Keratinocyte (primary cell): ENCODE measurements around the gene ASTN2. TPM values are rescaled to one million over a fixed set of nuclear protein-coding genes. Genes with fewer than 3 reads are reported as not detected.

Experiments used
- DNase-seq: peaks from one replicate; pipeline ENCODE4 v3.0.0-alpha.2; 2011; ENCODE audit warnings: low read depth, missing footprints, low spot score
- FAIRE-seq: peaks from 2 replicates; lab custom pipeline; 2011; peaks lifted over from hg19 to GRCh38; lab: Jason Lieb, UNC
- H2AFZ ChIP-seq: 2 replicates; pipeline ENCODE4 v1.6.0; 2012; ENCODE audit warnings: low read length, control low read depth, inconsistent platforms; ENCODE audit not compliant: control insufficient read depth
- H3K27ac ChIP-seq: 2 replicates; pipeline ENCODE4 v1.5.1; 2011; ENCODE audit warnings: low read length; ENCODE audit not compliant: control insufficient read depth, insufficient read depth
- H3K27me3 ChIP-seq: 3 replicates; pipeline ENCODE4 v1.6.0; 2011; ENCODE audit warnings: low read length; ENCODE audit not compliant: control insufficient read depth, insufficient read depth; ENCODE audit errors: extremely low read depth
- H3K36me3 ChIP-seq, 2 experiments: 2 replicates in 1 of 2; 3 replicates in 1 of 2; pipeline ENCODE4 v1.5.1; 2011; ENCODE audit warnings: low read length in 2 of 2, mild to moderate bottlenecking in 1 of 2; ENCODE audit not compliant: control insufficient read depth in 2 of 2, insufficient read depth in 2 of 2; ENCODE audit errors: extremely low read depth in 1 of 2
- H3K4me1 ChIP-seq: 3 replicates; pipeline ENCODE4 v1.5.1; 2011; ENCODE audit warnings: low read length; ENCODE audit not compliant: control insufficient read depth, insufficient read depth; ENCODE audit errors: extremely low read depth
- H3K4me2 ChIP-seq: 3 replicates; pipeline ENCODE4 v1.6.0; 2011; ENCODE audit warnings: low read depth, low read length; ENCODE audit not compliant: control insufficient read depth, insufficient read depth; ENCODE audit errors: extremely low read depth
- H3K4me3 ChIP-seq, 3 experiments: fragments of 200-600 bp in 1 of 3; sonication (generic) in 1 of 3; 2 replicates in 2 of 3; 3 replicates in 1 of 3; pipeline ENCODE4 v1.5.1; 2011 to 2016; ENCODE audit warnings: low read length in 3 of 3, mild to moderate bottlenecking in 3 of 3, control low read depth in 2 of 3, inconsistent platforms in 1 of 3, low read depth in 1 of 3, mixed read lengths in 1 of 3, mixed run types in 1 of 3, moderate library complexity in 1 of 3; ENCODE audit not compliant: control insufficient read depth in 2 of 3, insufficient read depth in 2 of 3; ENCODE audit errors: extremely low read depth in 1 of 3
- H3K79me2 ChIP-seq: 2 replicates; pipeline ENCODE4 v1.6.0; 2012; ENCODE audit warnings: low read length; ENCODE audit not compliant: control insufficient read depth, insufficient read depth
- H3K9ac ChIP-seq: 3 replicates; pipeline ENCODE4 v1.6.0; 2011; ENCODE audit warnings: low read length; ENCODE audit not compliant: control insufficient read depth, insufficient read depth; ENCODE audit errors: extremely low read depth
- H3K9me1 ChIP-seq: 3 replicates; pipeline ENCODE4 v1.6.0; 2011; ENCODE audit warnings: low read length; ENCODE audit not compliant: control insufficient read depth, insufficient read depth; ENCODE audit errors: extremely low read depth
- H3K9me3 ChIP-seq: 2 replicates; pipeline ENCODE4 v1.5.1; 2012; ENCODE audit warnings: low read depth, low read length; ENCODE audit not compliant: control insufficient read depth
- H4K20me1 ChIP-seq: 3 replicates; pipeline ENCODE4 v1.6.0; 2011; ENCODE audit warnings: low read length; ENCODE audit not compliant: control insufficient read depth, insufficient read depth; ENCODE audit errors: extremely low read depth
- CTCF ChIP-seq, 3 experiments: IDR thresholded peaks in 1 of 3; conservative IDR thresholded peaks in 1 of 3; optimal IDR thresholded peaks in 1 of 3; 2 replicates in 2 of 3; 3 replicates in 1 of 3; pipeline versions ENCODE3 to v1.5.1; 2011; ENCODE audit warnings: low read length in 3 of 3, mild to moderate bottlenecking in 3 of 3, moderate library complexity in 2 of 3, control low read depth in 1 of 3, inconsistent platforms in 1 of 3; ENCODE audit not compliant: insufficient read depth in 2 of 3; ENCODE audit errors: extremely low read depth in 1 of 3
- EZH2 ChIP-seq: IDR thresholded peaks from one replicate; pipeline ENCODE4 v1.6.1; 2012; ENCODE audit warnings: inconsistent platforms, mild to moderate bottlenecking, low read length, moderate library complexity
- dilution Hi-C: fragments of 300-500 bp; cut with MboI; formaldehyde crosslinking; loops from one replicate; pipeline ENCODE4 v1.7.0; 2020; ENCODE audit warnings: low sequenced_read_pairs; ENCODE audit not compliant: extremely low pct_ligation_motif_present
- polyA plus RNA-seq, 5 experiments: library from polyadenylated mRNA; depleted of rRNA in 3 of 5; stranded (reverse) in 3 of 5; stranded (forward) in 1 of 5; unstranded in 1 of 5; fragments of >200 nt; gene quantifications; 1 replicate in 1 of 5; 2 replicates in 3 of 5; 3 replicates in 1 of 5; pipeline versions ENCODE4 v1.2.1 to v1.2.3, GENCODE V29; 2011 to 2012; ENCODE audit warnings: missing spikeins in 2 of 5, low read depth in 1 of 5, low replicate concordance in 1 of 5

ASTN2 gene
- polyA plus RNA-seq, 1 donor (not counting 4 experiments of a cell fraction or from before 2014, with no cell fraction given), result 0.31 TPM

GRCh38 chr9:116628716-116629115 is 786.1 kb downstream of the ASTN2 start:
- dilution Hi-C loops, result no loop called here

GRCh38 chr9:116627433-116627832 is 787.4 kb downstream of the ASTN2 start:
- Histone ChIP-seq H3K9ac (no peak overlapping the region), H3K4me2 (no peak overlapping the region), H2AFZ (no peak overlapping the region), H3K4me3 (no peak overlapping the region), H4K20me1 (no peaks in the 10 kb centered on the region), H3K9me1 (no peaks in the 10 kb centered on the region), H3K9me3 (no peaks in the 10 kb centered on the region), H3K36me3 (no peaks in the 10 kb centered on the region), H3K4me1 (no peaks in the 10 kb centered on the region), H3K79me2 (no peaks in the 10 kb centered on the region), H3K27ac (no peak overlapping the region), H3K27me3 (no peaks in the 10 kb centered on the region)
- FAIRE-seq (no peak), DNase-seq (no peak)
- dilution Hi-C loops, result no loop called here
- no peak for TF ChIP-seq CTCF (optimal IDR thresholded peaks at IDR 0.05 in 1 of 3, IDR thresholded peaks at IDR 0.05 in 1 of 3, conservative IDR thresholded peaks at IDR 0.05 in 1 of 3; ENCODE audit: extremely low read depth in 1 of 3, insufficient read depth in 2 of 3, low read length in 3 of 3)
- no peak for TF ChIP-seq EZH2

More at GRCh38 chr9:116628716-116629115, 786.1 kb downstream of the ASTN2 start:
- TF ChIP-seq EZH2, result no peak
- no peak for TF ChIP-seq CTCF (optimal IDR thresholded peaks at IDR 0.05 in 1 of 3, IDR thresholded peaks at IDR 0.05 in 1 of 3, conservative IDR thresholded peaks at IDR 0.05 in 1 of 3; ENCODE audit: extremely low read depth in 1 of 3, insufficient read depth in 2 of 3, low read length in 3 of 3)
- H2AFZ ChIP-seq, result no peak overlapping the region
- no peak overlapping the region for H3K9ac ChIP-seq
- no peak overlapping the region for H3K4me3 ChIP-seq
- no peaks in the 10 kb centered on the region for H3K9me3 ChIP-seq
- no peaks in the 10 kb centered on the region for H3K27me3 ChIP-seq
- no peaks in the 10 kb centered on the region for H3K4me1 ChIP-seq
- no peaks in the 10 kb centered on the region for H3K79me2 ChIP-seq
- no peak for DNase-seq
- H3K9me1 ChIP-seq, result no peaks in the 10 kb centered on the region
- no peaks in the 10 kb centered on the region for H4K20me1 ChIP-seq
- FAIRE-seq, result no peak
- no peak overlapping the region for H3K4me2 ChIP-seq
- no peaks in the 10 kb centered on the region for H3K36me3 ChIP-seq
- no peak overlapping the region for H3K27ac ChIP-seq
